ENCODE measurements around the gene PLD3. TPM values are rescaled to one million over a fixed set of nuclear protein-coding genes. Genes with fewer than 3 reads are reported as not detected.
"Not testable (repeated sequence)": the region's sequence is repeated elsewhere in the genome, so short reads cannot be mapped to it uniquely, and the experiment has no call there.

PLD3 gene
- total and polyA plus RNA-seq, 3 donors from 2014 or later, result 219 to 533 (median 277) TPM

- H3K4me1 ChIP-seq, result no peaks in the 10 kb centered on the region
- no peaks in the 10 kb centered on the region for H3K27me3 ChIP-seq
- WGBS, 2 donors, result 90 to 93% methylated on average over 5 of the region's 5 CpGs
- TF ChIP-seq POLR2A (IDR thresholded peaks at IDR 0.05) (no peak), CTCF (IDR thresholded peaks at IDR 0.05) (no peak)
- H3K36me3 ChIP-seq (ENCODE audit: low read depth, missing control alignments), result no peaks in the 10 kb centered on the region
- intact Hi-C loops (cut with DNase I; ENCODE audit: low total_unique reads), result no loop called here
- no peak overlapping the region for H3K4me3 ChIP-seq
- H3K9me3 ChIP-seq, result no peaks in the 10 kb centered on the region
- no peak overlapping the region for H3K27ac ChIP-seq
- DNase-seq, result no peak
These were observed 17.4 kb upstream of the PLD3 start for GRCh38 chr19:40331052-40331451.

GRCh38 chr19:40332669-40333068 is 15.8 kb upstream of the PLD3 start:
- Histone ChIP-seq H3K4me3 (no peak overlapping the region), H3K27me3 (no peaks in the 10 kb centered on the region), H3K27ac (no peak overlapping the region), H3K9me3 (no peaks in the 10 kb centered on the region), H3K4me1 (no peaks in the 10 kb centered on the region), H3K36me3 (ENCODE audit: low read depth, missing control alignments) (no peaks in the 10 kb centered on the region)
- intact Hi-C loops (cut with DNase I; ENCODE audit: low total_unique reads), result no loop called here
- 85 to 88% methylated on average over 6 of the region's 6 CpGs for WGBS, 2 donors
- TF ChIP-seq CTCF (IDR thresholded peaks at IDR 0.05) (no peak), POLR2A (IDR thresholded peaks at IDR 0.05) (no peak)
- DNase-seq, result no peak

DNA sequence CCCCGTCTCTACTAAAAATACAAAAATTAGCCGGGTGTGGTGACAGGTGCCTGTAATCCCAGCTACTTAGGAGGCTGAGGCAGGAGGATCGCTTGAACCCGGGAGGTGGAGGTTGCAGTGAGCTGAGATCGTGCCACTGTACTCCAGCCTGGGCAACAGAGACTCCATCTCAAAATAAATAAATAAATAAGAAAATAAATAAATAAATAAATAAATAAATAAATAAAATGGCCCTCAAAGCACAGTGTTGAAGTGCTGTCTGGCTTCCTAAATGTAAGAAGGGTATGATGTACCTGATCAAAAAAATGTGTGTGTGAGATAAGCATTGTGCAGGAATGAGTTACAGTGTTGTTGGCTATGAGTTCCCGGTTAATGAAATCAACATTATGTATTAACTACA is 15.4 kb upstream of the PLD3 start:
- H3K9me3 ChIP-seq; intact Hi-C loops (cut with DNase I; ENCODE audit: low total_unique reads); H3K27ac ChIP-seq; DNase-seq; H3K4me3 ChIP-seq; H3K36me3 ChIP-seq (ENCODE audit: low read depth, missing control alignments); H3K27me3 ChIP-seq; H3K4me1 ChIP-seq: not testable (repeated sequence)
- 95 to 97% methylated on average over 6 of the region's 6 CpGs for WGBS, 2 donors

GRCh38 chr19:40335101-40335500 is 13.4 kb upstream of the PLD3 start:
- TF ChIP-seq POLR2A (IDR thresholded peaks at IDR 0.05), result no peak

GRCh38 chr19:40335855-40336600 is 12.5 kb upstream of the PLD3 start:
- TF ChIP-seq CTCF (IDR thresholded peaks at IDR 0.05) (no peak), POLR2A (IDR thresholded peaks at IDR 0.05) (no peak)
- H3K27me3 ChIP-seq, result no peaks in the 10 kb centered on the region
- H3K36me3 ChIP-seq (ENCODE audit: low read depth, missing control alignments), result no peaks in the 10 kb centered on the region
- no peak overlapping the region for H3K27ac ChIP-seq
- WGBS, 2 donors, result 93 to 97% methylated on average over 10 to 15 of the region's 15 CpGs
- no peak overlapping the region for H3K4me3 ChIP-seq
- no peaks in the 10 kb centered on the region for H3K9me3 ChIP-seq
- no peak for DNase-seq
- H3K4me1 ChIP-seq, result no peaks in the 10 kb centered on the region
- intact Hi-C loops (cut with DNase I; ENCODE audit: low total_unique reads), result no loop called here

More at GRCh38 chr19:40335101-40335500, 13.4 kb upstream of the PLD3 start:
- Histone ChIP-seq H3K4me1 (no peaks in the 10 kb centered on the region), H3K9me3 (no peaks in the 10 kb centered on the region), H3K27me3 (no peaks in the 10 kb centered on the region), H3K27ac (no peak overlapping the region), H3K36me3 (ENCODE audit: low read depth, missing control alignments) (no peaks in the 10 kb centered on the region), H3K4me3 (no peak overlapping the region)
- intact Hi-C loops (cut with DNase I; ENCODE audit: low total_unique reads), result no loop called here
- DNase-seq, result no peak

DNA sequence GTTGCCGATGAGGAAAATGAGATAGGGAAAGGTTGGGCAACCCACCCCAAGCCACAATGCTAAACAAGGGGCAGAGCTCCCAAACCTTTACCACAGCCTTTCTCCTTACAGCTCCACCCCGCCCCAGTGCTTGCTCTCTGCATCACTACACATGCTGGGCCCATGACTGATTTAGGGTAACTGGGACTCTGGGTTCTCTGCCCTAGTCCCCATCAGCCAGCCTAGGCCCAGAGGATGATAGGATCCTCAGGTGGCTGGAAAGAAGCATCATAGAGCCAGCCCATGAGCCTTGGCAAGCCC is 11.9 kb upstream of the PLD3 start:
- no peaks in the 10 kb centered on the region for H3K27me3 ChIP-seq
- H3K36me3 ChIP-seq (ENCODE audit: low read depth, missing control alignments), result no peaks in the 10 kb centered on the region
- H3K9me3 ChIP-seq, result no peaks in the 10 kb centered on the region
- TF ChIP-seq CTCF (IDR thresholded peaks at IDR 0.05) (no peak), POLR2A (IDR thresholded peaks at IDR 0.05) (no peak)
- WGBS, 2 donors, result 93 to 95% methylated on average over 2 of the region's 2 CpGs
- no peak overlapping the region for H3K4me3 ChIP-seq
- intact Hi-C loops (cut with DNase I; ENCODE audit: low total_unique reads), result no loop called here
- H3K4me1 ChIP-seq, result no peaks in the 10 kb centered on the region
- DNase-seq, result no peak
- no peak overlapping the region for H3K27ac ChIP-seq
